ENCODE data around the gene SLC37A1.

SLC37A1 gene

DNA sequence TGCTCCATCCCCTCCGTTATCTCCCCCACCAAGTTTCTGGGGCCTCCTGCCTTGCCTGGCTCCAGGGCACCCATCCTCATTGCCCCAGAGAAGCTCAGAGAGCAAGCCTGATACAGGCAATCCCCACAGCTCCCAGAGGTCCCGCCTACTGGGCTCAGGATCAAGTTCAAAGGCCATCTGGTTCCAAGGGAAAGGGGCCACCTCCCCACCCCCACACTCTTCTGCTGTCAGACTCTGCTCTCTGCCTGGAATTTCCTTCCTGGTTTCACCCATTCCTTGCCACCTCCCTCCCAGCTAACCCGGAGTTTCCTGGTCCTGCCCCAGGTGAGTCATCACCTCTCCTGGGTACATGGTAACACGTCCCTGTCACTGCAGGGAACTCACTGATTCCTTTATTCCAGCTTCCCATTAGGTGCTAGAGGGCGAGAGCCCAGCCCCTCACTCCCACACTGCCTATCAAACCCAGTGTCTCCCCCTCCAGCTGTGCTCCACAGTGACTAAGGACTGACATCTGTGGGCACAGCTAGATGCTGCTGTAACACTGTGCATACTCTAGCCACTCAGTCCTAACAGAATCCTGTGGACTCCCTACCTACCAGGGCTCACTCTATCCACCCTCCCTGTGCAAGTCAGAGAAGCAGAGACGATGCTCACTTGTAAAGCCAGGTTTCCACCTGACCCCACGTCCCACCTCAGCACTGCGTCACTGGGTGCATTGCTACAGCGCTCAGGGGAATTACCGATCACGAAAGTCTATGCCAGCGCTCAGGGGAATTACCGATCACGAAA lies 39.4 kb upstream of the SLC37A1 start:
- DNase-seq (no peak), ATAC-seq (ENCODE audit: insufficient read depth, low read depth) (0 out of 3 replicates have a peak, but pooled peaks have one; percentile 54)
- no peak overlapping the region for H3K4me2 ChIP-seq (ENCODE audit: insufficient read depth, low read length)
- TF ChIP-seq, protein P1, sequence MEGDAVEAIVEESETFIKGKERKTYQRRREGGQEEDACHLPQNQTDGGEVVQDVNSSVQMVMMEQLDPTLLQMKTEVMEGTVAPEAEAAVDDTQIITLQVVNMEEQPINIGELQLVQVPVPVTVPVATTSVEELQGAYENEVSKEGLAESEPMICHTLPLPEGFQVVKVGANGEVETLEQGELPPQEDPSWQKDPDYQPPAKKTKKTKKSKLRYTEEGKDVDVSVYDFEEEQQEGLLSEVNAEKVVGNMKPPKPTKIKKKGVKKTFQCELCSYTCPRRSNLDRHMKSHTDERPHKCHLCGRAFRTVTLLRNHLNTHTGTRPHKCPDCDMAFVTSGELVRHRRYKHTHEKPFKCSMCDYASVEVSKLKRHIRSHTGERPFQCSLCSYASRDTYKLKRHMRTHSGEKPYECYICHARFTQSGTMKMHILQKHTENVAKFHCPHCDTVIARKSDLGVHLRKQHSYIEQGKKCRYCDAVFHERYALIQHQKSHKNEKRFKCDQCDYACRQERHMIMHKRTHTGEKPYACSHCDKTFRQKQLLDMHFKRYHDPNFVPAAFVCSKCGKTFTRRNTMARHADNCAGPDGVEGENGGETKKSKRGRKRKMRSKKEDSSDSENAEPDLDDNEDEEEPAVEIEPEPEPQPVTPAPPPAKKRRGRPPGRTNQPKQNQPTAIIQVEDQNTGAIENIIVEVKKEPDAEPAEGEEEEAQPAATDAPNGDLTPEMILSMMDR (IDR thresholded peaks at IDR 0.05; ENCODE audit: borderline replicate concordance, extremely low read depth, low read length, poor library complexity, severe bottlenecking): no peak
- no peak for TF ChIP-seq EZH2 (IDR thresholded peaks at IDR 0.05; ENCODE audit: borderline replicate concordance, low read depth, low read length, severe bottlenecking)
- H3K4me3 ChIP-seq (ENCODE audit: low read depth in 1 of 2, low read length in 2 of 2): no peak overlapping the region
- no peaks in the 10 kb centered on the region for H3K27me3 ChIP-seq (ENCODE audit: insufficient read depth, low read length, poor library complexity)
- no peak overlapping the region for H3K9ac ChIP-seq (ENCODE audit: low read depth, low read length)
- no peak overlapping the region for H3K27ac ChIP-seq (ENCODE audit: low read length)
- H3K4me1 ChIP-seq (ENCODE audit: insufficient read depth, low read length): no peaks in the 10 kb centered on the region
- no peaks in the 10 kb centered on the region for H4K20me1 ChIP-seq (ENCODE audit: insufficient read depth, low read length)
- H3K9me3 ChIP-seq (ENCODE audit: insufficient read depth, low read length, severe bottlenecking): no peaks in the 10 kb centered on the region
- no peaks in the 10 kb centered on the region for H3K79me2 ChIP-seq (ENCODE audit: insufficient read depth, low read length)
- H3K36me3 ChIP-seq (ENCODE audit: insufficient read depth, low read length): no peaks in the 10 kb centered on the region
- no peak overlapping the region for H2AFZ ChIP-seq (ENCODE audit: low read depth, low read length)

- no peak for TF ChIP-seq EZH2 (IDR thresholded peaks at IDR 0.05; ENCODE audit: borderline replicate concordance, low read depth, low read length, severe bottlenecking)
- TF ChIP-seq, protein P1 (IDR thresholded peaks at IDR 0.05; ENCODE audit: borderline replicate concordance, extremely low read depth, low read length, poor library complexity, severe bottlenecking): no peak
- Histone ChIP-seq H3K27ac (ENCODE audit: low read length) (no peak overlapping the region), H3K4me3 (ENCODE audit: low read depth in 1 of 2, low read length in 2 of 2) (no peak overlapping the region), H3K4me2 (ENCODE audit: insufficient read depth, low read length) (no peak overlapping the region), H3K79me2 (ENCODE audit: insufficient read depth, low read length) (no peaks in the 10 kb centered on the region), H3K4me1 (ENCODE audit: insufficient read depth, low read length) (no peaks in the 10 kb centered on the region), H2AFZ (ENCODE audit: low read depth, low read length) (no peak overlapping the region), H3K9ac (ENCODE audit: low read depth, low read length) (no peak overlapping the region), H4K20me1 (ENCODE audit: insufficient read depth, low read length) (no peaks in the 10 kb centered on the region), H3K36me3 (ENCODE audit: insufficient read depth, low read length) (no peaks in the 10 kb centered on the region), H3K27me3 (ENCODE audit: insufficient read depth, low read length, poor library complexity) (no peaks in the 10 kb centered on the region), H3K9me3 (ENCODE audit: insufficient read depth, low read length, severe bottlenecking) (no peaks in the 10 kb centered on the region)
- DNase-seq (no peak), ATAC-seq (ENCODE audit: insufficient read depth, low read depth) (no peak)
Observed at GRCh38 chr21:42475036-42475435, 38.6 kb upstream of the SLC37A1 start.

GRCh38 chr21:42475526-42476387 lies 37.9 kb upstream of the SLC37A1 start:
- TF ChIP-seq, protein P1 (IDR thresholded peaks at IDR 0.05; ENCODE audit: borderline replicate concordance, extremely low read depth, low read length, poor library complexity, severe bottlenecking): no peak
- TF ChIP-seq EZH2 (IDR thresholded peaks at IDR 0.05; ENCODE audit: borderline replicate concordance, low read depth, low read length, severe bottlenecking): no peak
- Histone ChIP-seq H3K27ac (ENCODE audit: low read length) (no peak overlapping the region), H3K4me3 (ENCODE audit: low read depth in 1 of 2, low read length in 2 of 2) (no peak overlapping the region), H4K20me1 (ENCODE audit: insufficient read depth, low read length) (no peaks in the 10 kb centered on the region), H3K9me3 (ENCODE audit: insufficient read depth, low read length, severe bottlenecking) (no peaks in the 10 kb centered on the region), H3K79me2 (ENCODE audit: insufficient read depth, low read length) (no peaks in the 10 kb centered on the region), H3K27me3 (ENCODE audit: insufficient read depth, low read length, poor library complexity) (no peaks in the 10 kb centered on the region), H2AFZ (ENCODE audit: low read depth, low read length) (no peak overlapping the region), H3K4me1 (ENCODE audit: insufficient read depth, low read length) (no peaks in the 10 kb centered on the region), H3K36me3 (ENCODE audit: insufficient read depth, low read length) (no peaks in the 10 kb centered on the region), H3K4me2 (ENCODE audit: insufficient read depth, low read length) (no peak overlapping the region), H3K9ac (ENCODE audit: low read depth, low read length) (no peak overlapping the region)
- ATAC-seq (ENCODE audit: insufficient read depth, low read depth): no peak
- DNase-seq: no peak
